ENCODE results near the gene PRKD1.

DNA sequence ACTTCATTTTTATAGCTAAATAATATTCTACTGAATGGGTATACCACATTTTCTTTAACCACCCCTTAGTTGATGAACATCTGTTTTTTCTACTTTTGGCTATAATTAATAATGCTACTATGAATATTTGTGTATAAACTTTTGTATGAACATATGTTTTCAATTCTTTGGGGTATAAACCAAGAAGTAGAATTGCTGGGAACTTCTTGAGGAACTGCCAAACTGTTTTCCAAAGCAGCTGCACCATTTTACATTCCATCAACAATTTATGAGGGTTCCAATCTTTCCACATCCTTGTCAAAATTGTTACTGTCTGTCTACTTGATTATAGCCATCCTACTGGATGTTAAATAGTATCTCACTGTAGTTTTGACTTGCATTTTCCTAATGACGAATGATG, 221.8 kb downstream of the PRKD1 start:
- TF ChIP-seq CTCF (IDR thresholded peaks at IDR 0.05) (no peak), POLR2A (IDR thresholded peaks at IDR 0.05) (no peak)
